Right lobe of liver (tissue), 6 donors: ENCODE data around the gene XDH. TPM values are rescaled to one million over a fixed set of nuclear protein-coding genes. Genes with fewer than 3 reads are reported as not detected.

Source experiments
- ATAC-seq, 4 donors: fragments of 200-7000 bp; cut with Tn5 transposase; one replicate each; pipeline ENCODE4 v1.9.1; 2020; ENCODE audit warnings: mild to moderate bottlenecking in 4 of 4, moderate library complexity in 4 of 4
- DNase-seq, 3 donors: peaks; one replicate each; pipeline ENCODE4 v3.0.0-alpha.2; 2020
- H3K27ac ChIP-seq, 3 donors: fragments of 200-600 bp; one replicate each; pipeline ENCODE4 v1.8.0; 2022
- H3K27me3 ChIP-seq, 2 donors: fragments of 200-600 bp; one replicate each; pipeline ENCODE4 v1.8.0; 2022
- H3K36me3 ChIP-seq, 4 donors: fragments of 200-600 bp; sonication (generic) in 1 of 4; one replicate each; pipeline versions ENCODE4 v1.5.1 to v1.8.0; 2017 to 2022; ENCODE audit warnings: control low read depth in 1 of 4
- H3K4me1 ChIP-seq, 4 donors: fragments of 200-600 bp; sonication (generic) in 1 of 4; one replicate each; pipeline versions ENCODE4 v1.5.1 to v1.8.0; 2017 to 2022; ENCODE audit warnings: control low read depth in 1 of 4
- H3K4me3 ChIP-seq, 3 donors: fragments of 200-600 bp; one replicate each; pipeline ENCODE4 v1.8.0; 2022
- H3K9me3 ChIP-seq, 4 donors: fragments of 200-600 bp; sonication (generic) in 1 of 4; one replicate each; pipeline versions ENCODE4 v1.5.1 to v1.8.0; 2017 to 2022; ENCODE audit warnings: control low read depth in 1 of 4
- POLR2A ChIP-seq: fragments of 450-650 bp; IDR thresholded peaks from one replicate; pipeline ENCODE4 v1.6.1; 2017; ENCODE audit warnings: antibody characterized with exemption, mild to moderate bottlenecking
- WGBS: methylation state at CpG from one replicate; pipeline ENCODE4 v1.1.6; 2018; ENCODE audit warnings: low coverage, low lambda C conversion rate; ENCODE audit not compliant: insufficient coverage; ENCODE audit errors: missing lambda C conversion rate; 5-methylcytosine and 5-hydroxymethylcytosine counted together
- intact Hi-C, 2 donors: fragments of 100-400 bp; cut with DNase I; formaldehyde crosslinking; loops; one replicate each; pipeline versions ENCODE4 v1.11.2 to v1.14.1; 2022
- total RNA-seq, 6 experiments: library from RNA; depleted of rRNA in 2 of 6; stranded (reverse); fragments of >200 nt in 2 of 6; fragmentation: NEBNext Ultra II Directional in 3 of 6; extraction: Animal tissue kit (Norgen Biotek cat#: 25700) in 3 of 6; gene quantifications; one replicate each; pipeline versions ENCODE4 v1.1.0 to v1.2.4, GENCODE V29; 2016 to 2023
- TF ChIP-seq, protein P1 (sequence below), 4 donors: fragments of 200-600 bp in 3 of 4; fragments of 450-650 bp in 1 of 4; IDR thresholded peaks; one replicate each; pipeline versions ENCODE4 v1.5.1 to v1.8.0; 2016 to 2022; ENCODE audit warnings: antibody characterized with exemption in 4 of 4, mild to moderate bottlenecking in 2 of 4
- donor health status: DM: no; HTN: yes; CAD: no.
- donor health status: DM: no; HTN: no; CAD: no.
- donor health status: DM: no; HTN: no; CAD: no.
- donor health status: DM: no; HTN: yes; CAD: no.
- donor health status: DM: no; HTN: yes; CAD: no.

The XDH gene
- total RNA-seq, 6 experiments from 2014 or later = 26.7 to 62.0 (median 37.8) TPM

DNA sequence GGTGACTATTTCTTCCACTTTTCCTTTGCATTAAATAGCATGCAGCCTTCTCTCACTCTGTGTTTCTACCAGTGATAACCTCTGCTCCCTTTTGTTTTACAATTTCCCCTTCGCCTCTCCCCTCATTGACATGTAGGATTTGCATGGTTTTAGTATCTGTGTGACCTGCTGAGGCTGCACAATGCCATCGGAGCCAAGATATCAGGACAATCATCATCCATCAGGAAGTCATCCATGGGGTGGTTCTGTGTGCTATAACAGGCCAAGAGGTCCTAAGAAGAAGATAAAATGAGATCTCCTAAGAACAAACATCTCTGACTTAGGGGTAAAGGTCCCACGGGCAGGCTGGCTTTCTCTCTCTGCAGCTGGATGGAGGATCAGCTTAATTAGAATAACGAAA lies 115.0 kb downstream of the XDH start:
- peak in 3 of 4 donors; percentile 28 to 47 (median 29) for ATAC-seq
- 53% methylated on average over 4 of the region's 4 CpGs for WGBS
- DNase-seq = no peak
- H3K9me3 ChIP-seq = no peaks in the 10 kb centered on the region
- H3K27ac ChIP-seq = no peak overlapping the region
- H3K36me3 ChIP-seq = no peaks in the 10 kb centered on the region
- no peaks in the 10 kb centered on the region for H3K4me1 ChIP-seq
- intact Hi-C loops = no loop called here
- H3K4me3 ChIP-seq = no peak overlapping the region
- no peaks in the 10 kb centered on the region for H3K27me3 ChIP-seq
- TF ChIP-seq, protein P1, sequence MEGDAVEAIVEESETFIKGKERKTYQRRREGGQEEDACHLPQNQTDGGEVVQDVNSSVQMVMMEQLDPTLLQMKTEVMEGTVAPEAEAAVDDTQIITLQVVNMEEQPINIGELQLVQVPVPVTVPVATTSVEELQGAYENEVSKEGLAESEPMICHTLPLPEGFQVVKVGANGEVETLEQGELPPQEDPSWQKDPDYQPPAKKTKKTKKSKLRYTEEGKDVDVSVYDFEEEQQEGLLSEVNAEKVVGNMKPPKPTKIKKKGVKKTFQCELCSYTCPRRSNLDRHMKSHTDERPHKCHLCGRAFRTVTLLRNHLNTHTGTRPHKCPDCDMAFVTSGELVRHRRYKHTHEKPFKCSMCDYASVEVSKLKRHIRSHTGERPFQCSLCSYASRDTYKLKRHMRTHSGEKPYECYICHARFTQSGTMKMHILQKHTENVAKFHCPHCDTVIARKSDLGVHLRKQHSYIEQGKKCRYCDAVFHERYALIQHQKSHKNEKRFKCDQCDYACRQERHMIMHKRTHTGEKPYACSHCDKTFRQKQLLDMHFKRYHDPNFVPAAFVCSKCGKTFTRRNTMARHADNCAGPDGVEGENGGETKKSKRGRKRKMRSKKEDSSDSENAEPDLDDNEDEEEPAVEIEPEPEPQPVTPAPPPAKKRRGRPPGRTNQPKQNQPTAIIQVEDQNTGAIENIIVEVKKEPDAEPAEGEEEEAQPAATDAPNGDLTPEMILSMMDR (IDR thresholded peaks at IDR 0.05) = no peak
- TF ChIP-seq POLR2A = no peak

DNA sequence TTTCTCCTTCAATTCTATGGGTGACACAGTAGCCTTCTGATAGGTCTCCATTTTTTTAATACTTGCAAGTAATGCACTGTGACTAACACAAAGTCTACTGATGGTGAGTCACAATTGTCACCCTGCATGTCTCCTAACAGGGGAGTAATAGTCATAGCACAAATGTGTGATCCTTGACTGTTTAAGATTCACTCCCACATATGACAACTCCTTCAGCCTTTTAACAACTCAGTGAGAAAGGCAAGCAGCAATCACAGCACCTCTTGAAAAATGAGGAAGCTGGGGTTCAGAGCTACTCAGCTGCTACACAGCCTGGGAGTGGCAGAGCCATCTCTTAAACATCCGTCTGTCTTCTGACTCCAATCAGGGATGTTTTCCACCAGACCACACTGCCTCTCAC lies 116.8 kb downstream of the XDH start:
- Histone ChIP-seq H3K4me1 (no peaks in the 10 kb centered on the region), H3K4me3 (no peak overlapping the region), H3K36me3 (no peaks in the 10 kb centered on the region), H3K27ac (no peak overlapping the region), H3K9me3 (no peaks in the 10 kb centered on the region), H3K27me3 (no peaks in the 10 kb centered on the region)
- 44% methylated on average over 1 of the region's 1 CpG for WGBS
- intact Hi-C loops = no loop called here
- DNase-seq = no peak
- TF ChIP-seq, protein P1 (IDR thresholded peaks at IDR 0.05) = no peak
- no peak for TF ChIP-seq POLR2A
- peak; percentile 30 to 47 (median 43) for ATAC-seq

DNA sequence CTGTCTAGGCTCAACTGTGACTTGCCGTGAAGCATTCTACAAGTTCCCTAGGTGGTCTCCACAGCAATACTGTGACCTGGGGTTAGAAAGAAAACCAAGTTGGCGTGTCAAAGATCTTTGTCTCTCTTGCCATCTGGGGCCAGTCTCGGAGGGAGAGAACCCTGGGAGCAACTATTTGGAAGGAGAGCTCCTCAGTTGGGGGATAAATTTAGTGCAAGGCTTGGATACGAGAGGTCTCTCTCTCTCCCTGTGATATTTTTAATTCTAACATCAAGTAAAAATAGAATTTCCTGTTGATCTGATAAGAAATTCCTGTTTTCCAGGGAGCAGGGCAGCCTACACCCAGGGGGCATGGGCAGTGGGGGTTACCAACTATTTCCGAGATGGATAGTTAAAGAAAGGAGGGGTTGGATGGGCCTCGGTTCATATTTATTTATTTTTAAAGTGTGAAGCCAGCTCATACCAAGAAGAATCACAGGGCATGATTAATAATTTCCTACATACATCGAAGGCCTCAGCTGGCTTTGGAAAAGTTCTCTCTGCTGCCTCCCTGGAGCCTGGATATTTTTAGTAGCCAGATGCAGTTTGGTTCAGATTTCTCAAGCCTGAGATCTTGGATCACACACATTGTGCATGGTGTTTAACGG lies 117.8 kb downstream of the XDH start:
- Histone ChIP-seq H3K27ac (no peak overlapping the region), H3K27me3 (no peaks in the 10 kb centered on the region), H3K4me3 (no peak overlapping the region), H3K36me3 (no peaks in the 10 kb centered on the region), H3K9me3 (no peaks in the 10 kb centered on the region), H3K4me1 (no peaks in the 10 kb centered on the region)
- no peak for DNase-seq
- intact Hi-C loops = no loop called here
- TF ChIP-seq, protein P1 (IDR thresholded peaks at IDR 0.05) = no peak
- TF ChIP-seq POLR2A = no peak
- no peak for ATAC-seq
- 59% methylated on average over 7 of the region's 8 CpGs for WGBS

DNA sequence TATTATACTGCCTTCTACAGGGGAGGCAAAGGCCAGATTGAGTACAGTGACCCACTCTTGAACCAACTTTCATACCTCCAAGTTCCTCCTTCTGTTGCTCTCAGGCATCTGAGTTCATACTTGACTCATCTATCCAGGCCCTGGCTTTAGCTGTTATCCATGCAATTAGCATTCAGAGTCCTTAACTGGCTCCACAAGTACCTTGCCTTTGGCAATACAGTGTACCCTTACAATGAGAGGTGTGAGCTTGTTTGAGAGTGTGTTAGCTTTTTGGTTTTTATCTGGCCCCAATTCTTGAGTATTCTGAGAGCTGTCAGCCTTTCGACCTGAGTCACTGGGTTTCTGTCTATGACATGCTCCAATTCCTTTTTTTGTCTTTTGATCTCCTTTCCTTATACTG lies 120.3 kb downstream of the XDH start:
- Histone ChIP-seq H3K27me3 (no peaks in the 10 kb centered on the region), H3K4me1 (no peaks in the 10 kb centered on the region), H3K4me3 (no peak overlapping the region), H3K27ac (no peak overlapping the region), H3K9me3 (no peaks in the 10 kb centered on the region), H3K36me3 (no peaks in the 10 kb centered on the region)
- no peak for TF ChIP-seq POLR2A
- TF ChIP-seq, protein P1 (IDR thresholded peaks at IDR 0.05) = no peak
- WGBS = 89% methylated on average over 1 of the region's 1 CpG
- no peak for DNase-seq
- intact Hi-C loops = no loop called here
- no peak for ATAC-seq
